GM19438 (cell line): ENCODE results near the gene FANCD2.
"Not testable (repeated sequence)": the region's sequence is repeated elsewhere in the genome, so short reads cannot be mapped to it uniquely, and the experiment has no call there.

Source experiments
- ATAC-seq: cut with Tn5 transposase; IDR thresholded peaks from one replicate; pipeline ENCODE4 v1.9.1; 2021; ENCODE audit warnings: low read depth; ENCODE audit not compliant: unreplicated experiment

FANCD2 gene

DNA sequence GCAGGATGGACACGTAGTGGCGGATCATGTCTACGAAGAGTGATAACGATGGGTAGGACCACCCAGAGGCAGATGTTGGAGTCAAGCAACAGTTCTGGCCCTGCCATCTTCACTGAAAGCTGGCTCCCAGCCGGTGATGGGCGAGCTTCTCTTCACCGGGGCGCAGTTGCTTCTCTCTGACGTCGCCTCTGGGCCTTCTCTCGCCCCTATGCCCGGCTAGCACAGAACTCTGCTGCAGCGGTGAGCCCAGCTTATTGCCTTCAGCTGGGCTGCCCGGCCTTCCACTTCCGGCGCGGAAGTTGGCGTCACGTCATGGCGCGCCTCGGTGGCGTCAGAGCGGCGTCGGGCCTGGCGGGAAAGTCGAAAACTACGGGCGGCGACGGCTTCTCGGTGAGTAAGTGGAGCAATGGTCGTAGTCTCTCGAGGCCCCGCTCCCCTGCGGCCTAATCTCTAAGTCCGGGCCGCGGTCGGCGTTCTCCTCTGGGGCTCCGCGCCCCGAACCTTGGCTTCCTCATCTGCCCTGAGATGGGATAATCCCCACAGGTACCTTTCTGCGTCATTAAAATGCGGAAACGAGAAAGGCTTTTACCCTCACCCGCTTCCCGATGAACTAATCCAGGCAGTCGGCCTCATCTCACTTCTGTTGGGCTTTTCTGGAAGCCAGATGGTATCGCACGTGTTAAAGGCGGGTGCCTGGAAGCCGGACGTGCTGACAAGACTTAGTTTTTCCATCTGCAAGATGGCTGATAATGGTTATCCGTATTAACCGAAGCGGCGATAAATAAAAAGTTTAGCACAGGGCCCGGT lies at the start of gene FANCD2:
Gene FANCD2, plus strand, starts transcription at position 354 of the 807 bp plus-strand sequence. CDS start 2,221 bp downstream, outside the sequence.
- peak; percentile 78 for ATAC-seq

DNA sequence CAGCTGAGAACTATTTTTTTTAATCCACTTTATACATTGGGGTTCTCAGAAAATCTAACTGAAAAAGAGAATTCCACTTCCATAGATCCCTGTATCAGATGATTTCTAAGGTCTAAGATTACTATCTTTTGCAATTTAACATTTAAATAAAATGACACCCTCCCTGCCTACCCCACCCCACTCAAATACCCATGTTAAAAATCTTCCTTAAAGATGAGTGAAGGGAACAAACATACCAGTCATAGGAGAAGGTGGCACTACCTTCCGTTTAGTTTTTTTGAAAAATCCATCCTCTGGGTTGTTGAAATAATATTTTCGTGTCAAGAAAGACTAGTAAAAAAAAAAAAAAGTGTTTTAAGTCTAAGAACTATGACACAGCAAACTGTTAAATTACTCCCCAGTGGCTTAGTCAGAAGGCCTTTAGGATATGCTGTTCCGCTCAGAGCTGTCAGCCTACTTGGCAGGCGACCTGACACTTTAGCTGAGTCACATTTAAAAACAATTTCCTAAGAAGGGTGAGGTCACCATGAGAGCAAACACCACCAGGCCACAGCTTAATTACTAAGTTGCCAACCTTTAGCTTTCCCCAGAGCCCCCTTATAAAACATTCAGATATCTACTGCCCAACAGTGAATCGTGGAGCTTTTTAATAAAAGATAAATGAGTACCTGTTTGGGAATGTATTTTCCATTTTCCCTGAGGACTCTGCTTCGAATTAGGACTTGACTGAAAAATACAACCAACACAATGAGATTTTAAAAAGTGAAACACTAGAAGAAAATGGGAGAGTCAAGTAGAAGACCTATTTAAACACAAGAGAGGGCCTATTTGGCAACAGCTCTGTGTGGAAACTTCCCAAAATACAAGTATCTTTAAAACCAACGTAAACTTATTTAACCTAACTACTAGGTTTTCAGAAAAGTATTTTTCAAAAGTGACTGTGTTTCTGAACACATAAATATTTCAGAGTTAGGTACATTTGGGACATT lies 49.2 kb upstream of the FANCD2 start:
- ATAC-seq, result no peak

DNA sequence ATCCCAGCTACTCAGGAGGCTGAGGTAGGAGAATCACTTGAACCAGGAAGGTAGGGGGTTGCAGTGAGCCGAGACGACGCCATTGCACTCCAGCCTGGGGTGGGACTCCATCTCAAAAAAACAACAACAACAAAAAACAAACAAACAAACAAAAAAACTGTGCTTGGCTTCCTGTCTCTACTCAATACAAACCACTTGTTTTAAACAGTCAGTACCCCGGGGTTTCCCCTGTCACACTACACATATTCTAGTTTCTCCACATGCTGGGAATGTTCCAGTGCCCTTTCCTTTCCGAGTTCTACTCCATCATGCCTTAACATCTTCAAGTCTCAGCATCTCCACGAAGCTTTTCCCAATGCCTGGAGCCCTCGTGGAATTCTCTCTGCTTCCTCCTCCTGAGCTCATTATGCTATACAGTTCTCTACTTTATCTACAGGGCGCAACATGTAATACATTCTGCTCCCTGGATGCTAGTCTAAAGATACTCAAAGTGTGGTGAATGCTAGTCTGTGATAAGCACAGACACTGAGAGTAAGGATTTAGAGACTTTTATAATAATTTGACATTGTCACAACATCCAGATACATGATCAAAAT lies 47.4 kb upstream of the FANCD2 start:
- ATAC-seq, result no peak

DNA sequence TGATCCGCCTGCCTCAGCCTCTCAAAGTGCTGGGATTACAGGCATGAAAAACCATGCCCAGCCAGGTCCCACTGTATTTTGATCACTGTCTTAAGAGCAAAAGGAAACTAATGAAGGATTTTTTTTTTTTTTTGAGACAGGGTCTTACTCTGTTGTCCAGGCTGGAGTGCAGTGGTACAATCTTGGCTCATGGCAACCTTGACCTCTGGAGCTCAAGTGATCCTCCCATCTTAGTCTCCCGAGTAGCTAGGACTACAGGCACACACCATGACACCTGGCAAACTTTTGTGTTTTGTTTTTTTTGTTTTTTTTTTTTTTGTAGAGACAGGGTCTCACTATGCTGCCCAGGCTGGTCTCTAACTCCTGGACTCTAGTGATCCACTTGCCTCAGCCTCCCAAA lies 46.0 kb upstream of the FANCD2 start:
- ATAC-seq, result no peak

DNA sequence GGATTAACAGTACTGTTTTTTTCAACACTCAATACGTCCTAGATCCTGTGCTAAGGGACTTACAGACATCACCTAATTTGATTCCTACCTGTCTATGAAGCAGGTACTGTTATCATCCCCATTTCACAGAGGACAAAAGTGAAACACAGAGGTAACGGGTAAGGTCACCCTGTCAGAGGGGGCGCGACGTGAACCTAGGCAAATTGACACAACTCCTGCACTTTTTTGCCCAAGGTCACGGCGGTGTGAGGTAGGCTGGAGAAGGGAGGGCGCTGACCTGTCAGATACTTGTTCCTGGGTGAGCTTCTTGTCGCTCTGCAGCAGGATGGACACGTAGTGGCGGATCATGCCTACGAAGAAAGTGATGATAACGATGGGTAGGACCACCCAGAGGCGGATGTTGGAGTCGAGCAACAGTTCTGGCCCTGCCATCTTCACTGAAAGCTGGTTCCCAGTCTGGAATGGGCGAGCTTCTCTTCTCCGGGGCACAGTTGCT lies 40.0 kb upstream of the FANCD2 start:
- ATAC-seq, result peak; percentile 22

DNA sequence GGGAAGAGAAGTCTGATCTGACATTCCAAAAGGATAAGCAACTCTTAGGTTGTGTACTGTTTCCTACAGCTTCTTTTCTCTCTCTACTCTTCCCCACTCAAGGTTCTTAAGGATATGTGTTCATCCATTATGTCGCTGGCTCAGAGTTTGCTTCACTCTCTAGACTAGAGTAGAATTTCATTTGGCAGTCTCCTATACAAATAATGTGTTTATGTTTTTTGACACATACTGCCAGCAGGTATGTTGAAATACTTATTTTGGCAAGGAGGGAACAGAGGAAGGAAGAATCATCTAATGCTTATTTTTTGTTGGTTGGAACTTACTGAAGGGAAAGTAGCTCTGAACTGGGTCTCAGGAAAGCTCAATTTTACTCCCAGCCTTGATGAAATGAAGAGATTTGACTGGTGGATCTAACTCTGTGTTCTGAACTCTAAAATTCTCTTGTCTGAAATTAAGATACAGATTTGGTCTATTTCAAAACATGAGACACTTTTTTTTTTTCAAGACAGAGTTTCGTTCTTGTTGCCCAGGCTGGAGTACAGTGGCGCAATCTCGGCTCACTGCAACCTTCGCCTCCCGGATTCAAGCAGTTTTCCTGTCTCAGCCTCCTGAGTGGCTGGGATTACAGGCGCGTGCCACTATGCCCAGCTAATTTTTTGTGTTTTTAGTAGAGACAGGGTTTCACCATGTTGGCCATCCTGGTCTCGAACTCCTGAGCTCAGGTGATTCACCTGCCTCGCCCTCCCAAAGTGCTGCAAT lies 32.0 kb upstream of the FANCD2 start:
- ATAC-seq, result no peak

DNA sequence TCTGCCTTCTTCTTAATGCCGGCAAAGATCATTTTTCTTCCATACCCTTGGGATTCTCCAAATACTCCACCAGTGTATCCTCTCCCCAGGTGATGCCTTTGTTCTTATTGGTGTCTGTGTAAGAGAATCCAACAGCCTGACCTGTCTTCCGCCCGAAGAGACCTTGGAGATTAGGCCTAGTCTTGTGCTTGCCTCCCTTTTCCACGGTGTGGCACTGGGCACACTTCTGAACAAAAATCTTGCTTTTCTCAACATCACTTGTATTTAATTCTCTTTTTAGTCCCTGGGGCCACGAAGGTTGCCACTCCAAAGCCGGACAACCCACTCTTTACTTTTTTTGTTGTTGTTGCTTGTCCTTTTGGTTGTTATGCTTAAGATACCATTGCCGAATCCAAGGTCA lies 25.6 kb upstream of the FANCD2 start:
- ATAC-seq, result no peak

DNA sequence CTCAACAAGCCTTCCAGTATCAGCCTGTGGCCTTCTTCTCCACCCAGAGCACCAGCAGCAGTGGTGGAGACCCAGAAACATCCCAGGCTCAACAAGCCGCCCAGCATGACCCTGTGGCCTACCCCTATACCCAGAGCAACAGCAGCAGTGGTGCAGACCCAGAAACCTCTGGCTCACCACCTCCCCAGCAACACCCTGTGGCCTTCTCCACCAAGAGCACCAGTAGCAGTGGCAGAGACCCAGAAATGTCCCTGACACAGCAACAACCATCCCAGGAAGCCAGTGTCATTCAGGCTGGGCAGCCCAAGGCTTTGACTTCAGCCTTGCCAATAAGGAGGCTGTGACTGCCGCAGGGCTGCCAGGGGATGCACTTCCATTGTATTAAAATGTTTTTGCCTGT lies 23.3 kb upstream of the FANCD2 start:
- no peak for ATAC-seq

DNA sequence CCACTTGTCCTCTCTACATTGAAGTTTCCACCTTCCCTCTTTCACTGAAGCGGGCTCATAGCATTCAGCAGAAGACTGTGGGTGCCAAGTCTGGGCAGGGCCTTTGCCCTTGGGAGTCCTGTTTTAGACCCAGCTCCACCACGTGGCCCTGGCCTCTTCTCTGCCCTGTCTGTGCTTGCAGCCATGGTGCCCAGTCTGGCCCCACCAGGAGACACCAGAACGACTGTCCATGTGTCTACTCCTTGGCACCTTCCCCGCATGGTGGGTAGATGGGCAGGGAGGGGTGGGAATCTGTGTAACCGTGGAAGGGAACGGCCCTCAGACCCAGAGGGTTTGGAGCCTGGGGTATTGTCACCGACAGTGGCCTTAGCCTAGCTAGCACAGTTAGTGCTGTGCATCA lies 21.7 kb upstream of the FANCD2 start:
- no peak for ATAC-seq

DNA sequence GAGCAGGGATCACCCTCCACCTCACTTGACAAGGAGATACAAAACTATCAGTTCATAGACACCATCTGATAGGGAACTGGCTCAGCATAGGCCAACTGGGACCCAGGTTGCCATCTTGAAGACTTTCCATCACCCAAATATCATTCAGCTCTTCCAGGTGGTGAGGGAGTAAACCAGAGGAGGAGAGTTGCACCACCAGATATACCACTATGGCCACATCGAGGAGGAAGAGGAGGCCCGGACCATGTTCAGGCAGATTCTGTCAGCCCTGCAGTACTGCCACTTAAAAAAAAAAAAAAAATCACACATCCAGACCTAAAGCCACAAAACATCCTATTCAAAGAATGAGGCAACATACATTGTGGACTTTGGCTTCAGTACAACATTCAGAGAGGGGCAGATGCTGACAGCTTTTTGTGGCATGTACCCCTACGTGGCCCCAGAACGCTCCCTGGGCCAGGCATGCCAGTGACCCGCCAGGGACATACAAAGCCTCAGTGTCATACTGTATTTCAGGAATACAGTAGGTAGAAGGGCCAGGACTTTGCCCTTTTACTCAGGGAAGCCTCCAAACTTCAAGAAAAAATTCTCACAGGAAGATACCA lies 21.2 kb upstream of the FANCD2 start:
- no peak for ATAC-seq

DNA sequence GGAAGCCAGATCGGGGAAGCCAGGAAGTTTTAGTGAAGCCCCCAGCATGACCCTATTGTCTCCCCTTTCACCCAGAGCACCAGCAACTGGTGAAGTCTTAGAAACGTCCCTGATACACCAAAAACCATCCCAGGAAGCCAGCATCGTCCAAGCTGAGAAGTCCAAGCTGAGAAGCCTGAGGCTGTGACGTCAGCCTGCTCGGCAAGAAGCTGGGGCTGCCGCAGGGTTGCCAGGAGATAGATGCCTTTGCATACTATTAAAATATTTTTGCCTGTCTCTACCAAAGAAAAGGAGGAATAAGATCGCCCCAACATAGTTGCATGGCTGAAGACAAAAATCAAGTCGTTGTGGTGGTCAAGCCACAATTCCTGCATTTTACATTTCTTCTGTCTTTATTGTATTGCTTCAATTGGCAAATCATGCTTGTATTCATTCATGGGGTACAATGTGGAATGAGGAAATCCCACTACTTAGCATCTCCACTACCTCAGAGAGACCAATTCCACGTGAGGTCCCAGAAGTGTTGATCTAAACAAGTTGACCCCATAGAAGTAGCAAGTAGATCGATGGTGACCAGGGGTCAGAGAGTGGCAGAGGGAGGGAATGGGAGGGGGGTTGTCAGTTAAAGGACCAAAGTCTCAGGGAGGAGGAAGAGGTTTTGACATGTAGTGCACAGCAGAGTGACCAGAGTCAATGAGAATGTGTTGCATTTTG lies 20.0 kb upstream of the FANCD2 start:
- ATAC-seq, result no peak

DNA sequence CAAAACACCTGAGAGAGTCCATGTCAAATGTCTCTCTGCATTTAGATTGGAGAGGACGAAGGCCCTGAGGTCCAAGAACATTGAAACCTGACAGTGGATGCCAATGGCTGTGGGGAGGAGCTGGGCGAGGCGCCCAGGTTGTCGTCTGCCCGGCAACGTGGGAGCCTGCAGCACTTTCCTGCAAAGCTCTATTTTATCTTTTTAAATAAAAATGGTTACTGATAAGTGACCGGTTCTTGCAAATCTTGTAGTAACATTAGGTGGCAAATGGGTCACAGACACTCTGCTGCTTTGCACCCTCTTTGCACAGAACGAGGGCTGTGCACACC lies 19.5 kb upstream of the FANCD2 start:
- ATAC-seq, result no peak

DNA sequence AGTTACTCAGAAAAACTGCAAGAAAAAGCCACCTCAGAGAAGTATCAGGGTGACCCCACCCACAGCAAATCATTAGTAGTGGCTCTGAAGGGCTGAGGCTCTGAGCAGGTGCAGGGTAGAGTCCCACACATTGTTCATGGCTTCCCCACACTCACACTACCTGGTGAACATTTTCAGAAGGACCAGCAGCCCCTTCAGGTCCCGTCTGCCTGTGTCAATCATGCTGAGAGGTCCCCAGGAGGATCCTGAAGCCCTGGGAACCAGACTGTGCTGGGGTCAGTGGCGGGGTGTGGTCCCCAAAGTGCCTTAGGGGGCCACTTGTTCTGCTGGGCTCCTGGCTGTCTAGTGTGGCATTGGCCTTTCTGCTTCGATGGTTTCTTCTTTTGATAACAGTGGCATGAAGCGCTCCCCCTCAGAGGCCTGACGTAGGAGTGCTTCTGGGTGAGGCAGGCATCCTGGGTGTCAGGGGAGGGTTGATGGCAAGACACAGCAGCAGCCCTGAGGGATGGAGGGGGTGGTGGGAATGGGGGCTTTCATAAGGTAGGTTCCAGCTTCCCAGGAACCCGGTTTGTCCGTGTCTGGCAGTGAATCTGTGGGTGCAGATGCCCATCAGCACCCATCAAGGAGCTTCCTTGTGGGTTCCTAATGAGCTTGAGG lies 19.0 kb upstream of the FANCD2 start:
- no peak for ATAC-seq

DNA sequence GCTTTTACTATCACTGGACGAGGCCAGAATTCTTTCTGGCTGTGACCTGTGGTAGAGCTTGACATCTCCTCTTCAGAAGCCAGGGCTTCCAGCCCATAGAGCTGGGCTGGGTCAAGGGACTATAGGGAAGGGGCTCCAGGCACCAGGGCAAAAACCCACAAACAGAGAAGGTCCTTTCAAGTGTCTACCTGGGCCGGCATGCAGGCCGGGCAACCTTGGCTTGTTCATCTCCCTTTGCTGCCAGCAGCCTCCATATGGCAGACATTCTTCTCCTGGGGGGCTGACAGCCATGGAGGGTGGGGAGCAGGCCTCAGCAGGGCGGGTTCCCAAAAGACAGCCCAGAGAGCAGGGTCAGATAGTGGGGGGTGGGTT lies 18.0 kb upstream of the FANCD2 start:
- ATAC-seq, result not testable (repeated sequence)

DNA sequence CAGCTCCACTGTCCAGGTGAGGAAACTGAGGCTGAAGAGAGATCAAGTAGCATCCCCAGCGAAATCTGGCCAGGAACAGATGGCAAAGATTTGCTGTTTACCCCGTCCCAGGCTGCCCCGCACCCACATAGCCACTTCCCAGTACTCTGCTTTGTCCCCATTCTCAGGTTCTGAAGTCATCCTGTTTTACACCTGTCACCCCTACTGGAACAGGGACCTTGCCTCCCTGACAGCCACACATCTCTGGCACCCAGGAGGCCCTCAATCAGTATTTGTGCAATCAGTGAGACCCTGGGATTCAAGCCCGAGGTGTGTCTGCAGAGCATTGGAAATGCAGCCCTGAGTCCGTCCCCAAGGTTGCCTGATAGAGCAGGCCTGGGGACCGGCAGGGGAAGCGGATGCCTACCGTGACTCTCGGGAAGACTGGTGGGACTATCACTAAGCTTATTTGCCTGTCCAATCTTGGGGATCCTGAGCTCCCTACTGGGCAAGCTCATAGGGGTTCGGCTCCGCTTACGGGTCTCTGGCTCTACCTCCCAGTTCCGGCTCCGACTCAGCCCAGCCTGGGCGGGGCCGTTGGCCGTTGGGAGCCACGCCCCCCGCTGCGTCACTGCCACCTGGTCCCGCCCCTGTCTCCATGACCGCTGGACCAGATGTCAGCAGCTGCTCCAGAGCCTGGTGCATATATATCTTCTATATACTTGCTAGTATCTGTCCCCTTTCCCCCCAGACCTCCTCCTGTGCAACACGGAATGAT lies 17.5 kb upstream of the FANCD2 start:
- ATAC-seq, result peak; percentile 58

DNA sequence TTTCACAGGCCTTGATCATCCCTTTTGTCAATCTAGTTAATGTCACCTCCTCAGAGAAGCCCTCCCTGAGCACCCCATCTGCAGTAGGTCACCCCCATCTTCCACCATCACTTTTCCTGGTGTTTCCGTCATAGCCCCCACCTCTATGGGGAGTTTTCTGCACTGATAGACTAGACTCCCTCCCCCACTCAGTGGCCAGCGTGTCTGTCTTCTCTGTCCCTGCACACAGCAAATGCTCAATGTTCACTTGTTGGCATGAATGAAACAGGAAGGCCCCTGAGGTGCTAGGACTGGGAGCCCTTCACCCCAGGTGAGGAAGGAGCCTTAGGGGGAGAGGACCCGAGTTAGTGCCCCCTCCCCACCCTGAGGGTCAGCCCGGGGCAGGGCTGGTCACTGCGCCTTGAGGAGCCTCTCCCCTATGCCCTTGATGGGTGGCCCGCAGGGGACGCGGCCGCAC lies 15.8 kb upstream of the FANCD2 start:
- no peak for ATAC-seq

DNA sequence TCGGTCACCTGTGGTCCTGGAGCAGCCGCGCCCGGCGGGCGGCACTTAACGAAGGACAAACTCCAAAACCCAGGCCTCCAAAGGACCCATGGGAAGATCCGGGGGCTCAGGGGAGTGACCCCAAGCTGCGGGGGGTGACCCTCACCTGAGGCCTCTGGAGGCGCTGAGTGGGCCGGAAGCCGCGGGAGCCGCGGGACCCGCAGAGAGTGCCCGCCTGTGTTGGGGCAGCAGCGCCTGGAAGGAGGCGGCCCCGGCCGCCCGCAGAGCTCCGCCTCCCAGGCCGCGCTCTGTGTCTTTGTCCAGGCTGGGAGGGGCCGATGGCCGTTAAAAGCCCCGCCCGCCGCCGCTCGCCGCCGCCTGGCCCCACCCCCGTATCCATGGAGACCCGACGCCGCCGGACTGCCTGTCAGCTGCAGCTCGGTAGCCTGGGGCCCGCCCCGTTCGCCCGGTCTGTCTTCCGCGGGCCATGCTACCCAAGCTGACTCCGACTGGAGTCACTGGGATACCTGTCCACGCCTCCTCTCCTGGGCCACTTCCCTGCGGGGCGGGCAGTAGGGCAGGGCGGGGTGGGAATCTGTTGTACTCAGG lies 15.3 kb upstream of the FANCD2 start:
- ATAC-seq, result peak; percentile 81

DNA sequence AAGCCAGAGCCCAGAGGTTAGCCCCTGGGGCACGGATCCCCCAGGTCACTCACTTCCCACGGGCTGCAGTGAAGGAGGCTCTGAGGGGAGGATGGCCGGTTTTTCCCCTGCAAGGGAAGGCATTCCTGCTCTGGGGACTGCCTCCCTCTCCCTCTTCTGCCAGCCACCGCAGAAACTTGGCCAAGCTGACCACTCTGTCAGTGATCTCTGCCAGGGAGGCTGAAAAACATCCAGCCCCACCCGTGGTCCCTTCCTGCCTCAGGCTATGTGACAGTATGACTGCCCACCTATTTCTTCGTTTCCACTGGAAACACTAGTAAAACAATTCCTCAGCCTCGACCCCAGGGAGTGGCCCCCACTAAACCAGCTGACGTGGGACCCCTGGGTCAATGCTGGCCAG lies 14.6 kb upstream of the FANCD2 start:
- no peak for ATAC-seq
